Endothelial cell (in vitro differentiated cells): Measurements from ENCODE around the gene DUSP9. TPM values are rescaled to one million over a fixed set of nuclear protein-coding genes. Genes with fewer than 3 reads are reported as not detected.

Experiments used
- DNase-seq: peaks from one replicate; pipeline ENCODE4 v3.0.0; 2021; ENCODE audit warnings: low spot score
- H3K27ac Mint-ChIP-seq: one replicate; pipeline ENCODE4 v1.8.0; 2021; ENCODE audit warnings: mixed read lengths, inconsistent platforms; ENCODE audit not compliant: unreplicated experiment
- H3K27me3 Mint-ChIP-seq: one replicate; pipeline ENCODE4 v1.8.0; 2021; ENCODE audit warnings: mild to moderate bottlenecking, moderate library complexity, mixed read lengths, inconsistent platforms; ENCODE audit not compliant: unreplicated experiment
- H3K36me3 Mint-ChIP-seq: one replicate; pipeline ENCODE4 v1.8.0; 2021; ENCODE audit warnings: mild to moderate bottlenecking, low read depth, mixed read lengths, inconsistent platforms; ENCODE audit not compliant: unreplicated experiment
- H3K4me1 Mint-ChIP-seq: one replicate; pipeline ENCODE4 v1.8.0; 2021; ENCODE audit warnings: mild to moderate bottlenecking, mixed read lengths, inconsistent platforms; ENCODE audit not compliant: unreplicated experiment
- H3K4me3 Mint-ChIP-seq: one replicate; pipeline ENCODE4 v1.8.0; 2021; ENCODE audit warnings: mild to moderate bottlenecking, mixed read lengths, inconsistent platforms; ENCODE audit not compliant: unreplicated experiment
- H3K9me3 Mint-ChIP-seq: one replicate; pipeline ENCODE4 v1.8.0; 2021; ENCODE audit warnings: mixed read lengths, inconsistent platforms; ENCODE audit not compliant: unreplicated experiment
- CTCF ChIP-seq: fragments of 200-600 bp; sonication (generic); IDR thresholded peaks from one replicate; pipeline ENCODE4 v1.5.0; 2021; ENCODE audit warnings: antibody characterized with exemption; ENCODE audit not compliant: unreplicated experiment
- total RNA-seq: library from RNA; stranded (reverse); fragmentation: NEBNext Ultra II Directional; extraction: Animal tissue kit (Norgen Biotek cat#: 25700); gene quantifications from one replicate; pipeline ENCODE4 v1.2.1, GENCODE V29; 2021; ENCODE audit not compliant: unreplicated experiment

Gene DUSP9
- total RNA-seq, 1 donor from 2014 or later = not detected

GRCh38 chrX:153640045-153640686 lies 6.8 kb upstream of the DUSP9 start:
- no peak for DNase-seq
- no peak for TF ChIP-seq CTCF
- no peaks in the 10 kb centered on the region for H3K9me3 Mint-ChIP-seq
- no peak overlapping the region for H3K4me3 Mint-ChIP-seq
- no peaks in the 10 kb centered on the region for H3K4me1 Mint-ChIP-seq
- no peak overlapping the region for H3K27ac Mint-ChIP-seq
- H3K27me3 Mint-ChIP-seq = peaks cover 7% of the 10 kb centered on the region
- no peaks in the 10 kb centered on the region for H3K36me3 Mint-ChIP-seq

GRCh38 chrX:153640736-153641575 lies 6.0 kb upstream of the DUSP9 start:
- Mint-ChIP-seq H3K27me3 (peaks cover 10% of the 10 kb centered on the region), H3K4me1 (no peaks in the 10 kb centered on the region), H3K9me3 (no peaks in the 10 kb centered on the region), H3K27ac (no peak overlapping the region), H3K4me3 (no peak overlapping the region), H3K36me3 (no peaks in the 10 kb centered on the region)
- TF ChIP-seq CTCF = no peak
- DNase-seq = no peak

- TF ChIP-seq CTCF = no peak
- Mint-ChIP-seq H3K9me3 (no peaks in the 10 kb centered on the region), H3K4me3 (no peak overlapping the region), H3K4me1 (no peaks in the 10 kb centered on the region), H3K36me3 (no peaks in the 10 kb centered on the region), H3K27me3 (peaks cover 13% of the 10 kb centered on the region), H3K27ac (no peak overlapping the region)
- DNase-seq = no peak
These were observed 5.4 kb upstream of the DUSP9 start for GRCh38 chrX:153641627-153642026.

GRCh38 chrX:153642051-153642654 lies 4.8 kb upstream of the DUSP9 start:
- DNase-seq = no peak
- peaks cover 13% of the 10 kb centered on the region for H3K27me3 Mint-ChIP-seq
- no peaks in the 10 kb centered on the region for H3K36me3 Mint-ChIP-seq
- no peaks in the 10 kb centered on the region for H3K4me1 Mint-ChIP-seq
- H3K4me3 Mint-ChIP-seq = no peak overlapping the region
- no peak for TF ChIP-seq CTCF
- no peaks in the 10 kb centered on the region for H3K9me3 Mint-ChIP-seq
- no peak overlapping the region for H3K27ac Mint-ChIP-seq
